Endothelial cell of hepatic sinusoid (primary cell): ENCODE results near the gene ARHGAP23.
"Not testable (repeated sequence)": the region's sequence is repeated elsewhere in the genome, so short reads cannot be mapped to it uniquely, and the experiment has no call there.

ENCODE experiments used
- in situ Hi-C: cut with HindIII; loops from 2 replicates; pipeline ENCODE4 v1.10.0; 2017; ENCODE audit warnings: low sequenced_read_pairs

The ARHGAP23 gene

DNA sequence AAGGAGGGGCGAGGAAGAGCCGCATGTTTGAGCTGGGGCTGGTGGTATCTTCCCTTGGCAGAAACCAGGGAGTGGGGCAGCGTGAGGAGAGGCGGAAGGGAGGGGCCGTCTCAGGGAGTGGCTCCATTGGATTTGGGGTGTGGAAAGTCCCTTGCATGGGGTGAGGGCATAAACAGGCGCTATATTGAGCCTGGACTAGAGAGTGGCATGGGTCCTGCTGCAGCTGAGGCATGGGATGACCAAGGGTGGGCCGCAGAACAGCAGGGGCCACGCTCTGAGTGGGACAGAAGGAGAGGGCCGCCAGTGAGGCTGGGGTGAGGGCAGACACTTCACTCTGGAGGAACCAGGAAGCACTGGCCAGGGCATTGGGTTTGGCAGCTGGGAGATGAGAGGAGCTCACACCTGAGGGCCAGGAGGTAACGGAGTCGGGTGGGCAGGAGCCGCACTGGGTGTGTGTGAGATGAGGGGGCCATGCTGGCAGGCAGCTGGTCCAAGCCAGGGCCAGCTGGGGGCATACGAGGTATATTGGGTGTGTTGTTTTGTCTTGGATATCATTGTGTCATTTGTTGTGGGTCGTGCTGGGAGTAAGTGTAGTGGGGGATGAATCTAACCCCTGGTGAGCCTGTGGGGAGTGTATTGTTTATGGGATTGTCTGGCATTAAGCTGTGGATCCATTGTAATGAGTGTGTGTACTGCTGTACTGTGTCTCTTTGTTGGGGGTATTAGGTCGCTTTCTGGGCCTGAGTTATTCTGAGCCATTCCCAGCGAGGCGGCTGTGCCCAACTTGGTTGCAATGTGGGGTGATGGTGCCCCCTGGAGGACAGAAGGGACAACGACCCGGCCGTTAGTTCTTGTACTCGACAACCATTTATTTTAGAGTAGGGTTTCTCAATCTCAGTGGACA lies 56.2 kb downstream of the ARHGAP23 start:
- in situ Hi-C loops, result not testable (repeated sequence)

DNA sequence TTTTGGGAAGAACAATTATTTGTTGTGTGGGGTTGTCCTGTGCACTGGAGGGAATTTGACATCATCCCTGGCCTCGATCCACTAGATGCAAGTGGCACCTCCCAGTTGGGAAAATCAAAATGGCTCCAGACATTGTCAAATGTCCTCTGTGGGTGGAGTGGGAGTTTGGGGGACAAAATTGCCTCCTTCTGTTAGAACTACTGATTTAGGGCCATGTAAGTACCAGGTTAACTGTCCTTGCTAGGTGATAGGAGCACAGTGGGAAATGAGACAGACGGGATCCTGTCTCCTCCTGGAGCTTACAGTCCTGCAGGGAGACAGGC lies 56.8 kb downstream of the ARHGAP23 start:
- in situ Hi-C loops, result no loop called here

DNA sequence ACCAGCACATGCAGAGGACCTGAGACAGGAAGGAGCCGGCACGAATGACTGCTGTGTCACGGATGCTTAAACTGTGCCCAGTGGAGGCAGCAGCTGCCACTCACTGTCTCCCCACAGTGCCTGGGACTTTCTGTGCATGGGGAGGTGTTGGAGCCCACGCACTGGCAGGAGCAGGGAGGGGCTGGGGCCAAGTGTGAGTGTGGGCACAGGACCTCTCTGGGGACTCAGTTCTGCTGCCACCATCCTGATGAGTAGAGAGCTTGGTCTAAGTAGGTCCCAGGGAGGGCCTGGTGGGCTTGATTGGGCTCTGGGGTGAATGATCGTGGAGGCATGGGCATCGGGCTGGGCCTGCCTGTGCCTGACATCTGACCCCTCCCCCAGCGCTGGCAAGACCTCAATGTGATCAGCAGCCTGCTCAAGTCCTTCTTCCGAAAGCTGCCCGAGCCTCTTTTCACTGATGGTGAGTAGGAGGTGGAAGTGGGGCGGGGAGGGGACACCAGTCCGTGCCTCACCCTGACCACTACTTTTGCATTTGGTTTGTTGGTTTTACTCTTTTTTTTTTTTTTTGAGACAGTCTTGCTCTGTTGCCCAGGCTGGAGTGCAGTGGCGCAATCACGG lies 57.5 kb downstream of the ARHGAP23 start:
- in situ Hi-C loops, result not testable (repeated sequence)

DNA sequence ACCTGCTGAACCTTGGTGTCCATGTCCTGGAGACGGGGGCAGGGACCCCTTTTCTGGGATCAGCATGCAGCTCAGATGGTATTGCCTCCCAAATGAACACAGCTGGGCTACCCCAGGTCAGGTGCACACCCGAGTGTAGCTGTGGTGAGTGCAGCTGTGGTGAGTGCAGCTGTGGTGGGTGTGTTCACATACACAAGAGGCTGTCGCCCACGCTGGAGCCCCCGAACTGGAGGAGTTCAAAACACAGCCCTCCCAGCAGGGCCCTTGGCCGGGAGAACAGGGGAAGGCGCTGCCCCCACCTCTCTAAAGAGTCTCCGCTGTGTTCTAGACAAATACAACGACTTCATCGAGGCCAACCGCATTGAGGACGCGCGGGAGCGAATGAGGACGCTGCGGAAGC lies 61.5 kb downstream of the ARHGAP23 start:
- in situ Hi-C loops, result not testable (repeated sequence)

DNA sequence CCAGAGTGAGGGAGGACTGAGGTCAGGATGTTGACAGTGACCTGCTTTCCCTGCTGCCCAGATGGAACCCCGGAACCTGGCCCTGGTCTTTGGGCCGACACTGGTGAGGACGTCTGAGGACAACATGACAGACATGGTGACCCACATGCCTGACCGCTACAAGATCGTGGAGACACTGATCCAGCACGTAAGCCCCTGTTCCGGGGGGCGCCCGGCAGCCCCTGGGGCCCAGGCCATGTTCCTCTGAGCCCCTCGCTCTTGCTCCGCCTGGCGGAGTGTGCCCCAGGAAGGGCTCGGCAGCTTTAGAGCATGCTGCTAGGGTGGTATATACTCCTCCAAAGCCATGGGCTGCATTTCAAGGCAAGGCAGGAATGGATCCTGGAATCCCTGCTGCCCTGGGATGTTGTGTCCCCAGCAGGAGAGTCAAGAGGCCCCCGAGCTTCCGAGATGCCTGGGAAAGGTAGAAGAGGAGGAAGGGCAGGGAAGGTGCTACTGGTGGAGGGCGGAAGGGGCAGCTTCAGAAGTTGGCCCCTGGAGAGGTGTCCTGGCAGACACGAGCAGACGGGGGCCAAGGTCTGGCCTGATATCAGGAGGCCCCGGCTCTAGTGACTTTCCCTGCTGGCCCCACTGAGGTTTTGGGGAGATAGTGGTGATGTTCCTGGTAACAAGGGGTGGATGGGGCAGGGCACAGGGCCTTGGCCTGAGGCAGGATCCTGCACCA lies 63.2 kb downstream of the ARHGAP23 start:
- in situ Hi-C loops, result not testable (repeated sequence)

DNA sequence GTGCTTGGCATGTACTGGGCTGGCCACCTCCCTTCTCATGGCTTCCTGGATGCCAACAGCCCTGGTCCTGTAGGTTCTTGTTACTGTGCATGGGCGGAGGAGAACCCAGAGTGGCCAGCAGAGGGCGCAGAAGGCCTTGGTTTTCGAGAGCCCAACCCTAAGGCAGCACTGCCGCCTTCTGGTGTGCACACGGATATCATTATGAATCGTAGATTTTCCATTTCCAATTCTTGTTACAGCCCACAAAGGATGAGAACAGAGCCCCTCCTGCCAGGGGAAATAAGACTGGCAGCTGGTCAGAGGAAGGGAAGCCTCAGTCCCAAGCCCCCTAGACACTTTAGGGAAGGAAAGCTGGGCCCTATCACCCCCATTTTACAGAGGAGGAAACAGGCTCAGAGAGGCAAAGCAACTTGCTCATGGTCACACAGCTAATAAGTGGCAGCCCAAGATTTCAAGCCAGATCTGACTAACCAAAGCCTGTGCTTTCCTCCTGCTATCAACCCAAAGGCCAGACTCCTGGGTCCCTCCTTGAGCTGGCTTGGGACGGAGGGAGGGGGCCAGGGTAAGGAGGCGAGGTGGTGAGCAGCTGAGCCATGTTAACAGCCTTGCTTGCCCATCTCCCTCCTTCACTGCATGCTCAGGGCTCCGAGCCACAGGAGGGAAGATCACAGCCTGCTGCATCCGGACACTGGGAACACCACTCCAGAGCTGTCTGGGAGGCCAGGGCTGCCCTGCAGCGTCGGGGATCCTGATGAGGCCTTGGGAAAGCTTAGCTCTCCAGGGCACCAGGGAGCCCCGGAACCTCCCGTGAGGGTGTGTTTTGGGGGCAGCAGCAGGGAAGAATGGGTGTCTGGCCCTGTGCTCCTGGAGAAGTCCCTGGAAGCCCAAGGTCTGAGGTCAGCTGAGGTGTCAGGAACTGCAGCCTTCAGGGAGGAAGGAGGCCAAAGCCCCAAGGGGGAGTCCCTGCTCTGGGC lies 64.1 kb downstream of the ARHGAP23 start:
- in situ Hi-C loops, result not testable (repeated sequence)

DNA sequence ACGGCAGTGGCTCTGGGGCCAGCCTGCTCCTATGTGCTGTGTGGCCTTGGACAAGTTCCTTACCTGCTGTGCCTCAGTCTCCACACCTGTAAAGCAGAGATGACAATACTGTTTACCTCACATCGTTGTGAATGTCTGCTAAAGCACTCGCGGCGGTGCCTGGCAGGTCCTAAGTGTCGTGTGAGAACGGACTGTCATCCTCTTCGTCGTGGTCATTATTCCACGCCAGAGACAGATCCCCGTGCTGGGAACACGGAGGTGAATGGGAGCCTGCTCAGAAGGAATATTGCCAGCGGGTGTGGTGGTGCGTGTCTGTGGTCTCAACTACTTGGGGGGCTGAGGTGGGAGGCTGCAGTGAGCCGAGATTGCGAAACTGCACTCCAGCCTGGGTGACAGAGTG lies 65.9 kb downstream of the ARHGAP23 start:
- in situ Hi-C loops, result not testable (repeated sequence)

DNA sequence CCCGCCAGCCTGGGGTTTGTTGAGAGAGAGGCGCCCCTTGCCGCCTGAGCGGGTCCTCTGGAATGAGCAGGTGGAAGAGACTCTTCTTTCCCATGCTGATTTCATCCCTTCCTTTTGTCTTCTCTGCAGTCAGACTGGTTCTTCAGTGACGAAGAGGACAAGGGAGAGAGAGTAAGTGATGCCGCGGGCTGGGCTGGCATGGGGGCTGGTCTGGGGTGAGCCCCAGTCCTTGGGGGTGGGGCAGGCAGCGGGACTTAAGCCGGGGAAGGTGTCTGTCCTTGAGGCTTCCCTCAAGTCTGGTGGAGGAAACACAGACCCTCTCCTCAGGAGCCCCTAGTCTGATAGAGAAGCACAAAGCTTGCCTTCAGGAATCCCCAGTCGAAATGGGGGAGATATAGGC lies 69.4 kb downstream of the ARHGAP23 start:
- in situ Hi-C loops, result not testable (repeated sequence)

DNA sequence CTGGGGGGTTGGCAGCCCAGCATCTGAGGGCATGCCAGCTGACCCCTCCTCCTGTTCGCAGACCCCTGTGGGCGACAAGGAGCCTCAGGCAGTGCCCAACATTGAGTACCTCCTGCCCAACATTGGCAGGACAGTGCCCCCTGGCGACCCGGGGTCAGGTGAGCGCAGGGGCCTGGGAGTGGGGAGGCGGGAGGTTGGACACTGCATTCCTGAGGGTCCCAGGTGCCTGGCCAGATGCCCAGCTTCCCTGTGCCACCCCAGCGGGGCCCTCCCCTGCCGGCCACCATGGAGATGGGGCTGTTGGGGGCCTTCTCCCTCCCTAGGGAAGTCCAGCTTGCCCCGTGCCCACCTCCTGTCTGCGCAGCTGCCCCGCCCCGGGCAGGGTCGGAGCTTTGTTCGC lies 70.1 kb downstream of the ARHGAP23 start:
- in situ Hi-C loops, result no loop called here

DNA sequence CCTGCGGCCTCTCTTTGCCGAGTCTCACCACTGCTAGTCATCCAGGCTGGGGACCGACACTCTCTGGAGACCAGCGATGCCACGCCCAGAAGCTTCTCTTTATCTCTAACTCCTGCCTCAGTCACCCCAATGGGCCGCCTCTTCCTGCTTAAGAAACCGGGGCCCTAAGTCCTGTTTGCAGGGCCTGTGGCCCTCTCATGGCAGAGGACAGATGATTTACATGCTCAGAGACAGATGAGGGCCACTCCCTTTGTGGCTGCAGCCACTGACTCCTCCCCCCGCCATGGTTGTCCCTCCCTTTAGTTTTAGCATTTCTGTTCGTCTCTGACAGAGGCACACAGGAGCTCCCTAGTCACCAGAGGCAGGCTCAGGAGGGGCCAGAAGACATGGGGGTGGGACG lies 71.0 kb downstream of the ARHGAP23 start:
- in situ Hi-C loops, result not testable (repeated sequence)

DNA sequence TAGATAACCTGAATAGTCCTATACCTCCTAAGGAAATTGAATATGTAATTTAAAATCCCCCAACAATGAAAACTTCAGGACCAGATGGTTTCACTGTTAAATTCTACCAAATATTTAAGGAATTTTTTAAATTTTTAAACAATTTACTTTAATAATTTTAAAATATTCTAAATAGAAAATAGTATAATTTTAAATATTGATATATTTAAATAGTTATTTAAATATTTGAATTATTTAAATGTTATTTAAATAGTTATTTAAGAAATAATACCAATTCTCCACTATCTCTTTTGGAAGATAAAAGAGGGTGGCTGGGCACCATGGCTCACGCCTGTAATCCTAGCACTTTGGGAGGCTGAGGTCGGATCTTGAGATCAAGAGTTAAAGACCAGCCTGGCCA lies 73.5 kb downstream of the ARHGAP23 start:
- in situ Hi-C loops, result loop anchor here (10.0 kb wide), 1 partner anchor 67 kb away; no protein-coding TSS in a partner anchor

DNA sequence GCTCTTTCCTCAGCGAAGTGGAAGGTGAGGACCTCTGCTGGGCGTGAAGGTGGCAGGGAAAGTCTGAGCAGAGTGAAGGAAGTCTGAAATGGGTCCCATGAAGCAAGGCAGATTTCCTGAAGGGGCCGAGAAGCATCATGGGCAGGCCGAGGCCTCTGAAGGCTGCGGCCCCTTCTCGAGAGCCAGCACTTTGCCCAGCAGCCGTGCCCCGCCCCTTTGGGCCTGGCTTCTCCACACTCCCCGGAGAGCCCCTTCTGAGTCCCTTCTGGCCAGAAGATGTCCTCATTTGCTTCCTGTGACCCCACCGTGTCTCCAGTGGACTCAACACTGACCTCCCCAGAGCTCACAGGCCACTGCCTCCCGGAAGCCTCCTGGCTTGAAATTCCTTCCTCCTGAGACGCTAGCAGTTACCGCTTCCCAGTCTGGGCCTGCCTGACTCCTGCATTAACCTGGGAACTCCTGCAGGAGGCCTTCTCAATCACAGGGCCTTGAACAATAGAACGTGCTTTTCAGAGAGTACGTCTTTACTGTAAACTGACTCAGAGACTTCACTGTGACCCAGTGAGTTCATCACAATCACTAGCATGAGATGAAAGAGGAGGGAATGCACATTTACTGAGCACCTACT lies 75.1 kb downstream of the ARHGAP23 start:
- in situ Hi-C loops, result loop anchor here (10.0 kb wide), 1 partner anchor 69 kb away; no protein-coding TSS in a partner anchor

DNA sequence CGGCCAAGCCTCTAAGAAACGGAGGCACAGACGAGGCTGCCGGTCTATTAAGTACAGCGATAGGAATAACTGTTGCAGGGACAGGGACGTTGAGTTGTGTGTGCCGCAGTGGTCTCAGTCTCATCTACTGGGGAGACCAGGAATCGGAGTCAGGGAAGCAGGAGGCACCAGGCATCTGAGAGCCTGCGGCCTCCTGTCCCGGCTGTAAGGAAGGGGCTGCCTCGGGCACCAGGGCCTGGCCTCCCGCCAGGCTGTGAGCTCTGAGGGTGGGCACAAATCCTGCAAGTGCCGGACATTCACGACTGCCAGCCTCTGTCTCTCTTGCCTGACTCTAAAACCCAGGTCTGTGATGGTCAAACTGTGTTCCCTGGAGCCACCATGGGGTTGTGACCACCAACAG lies 76.0 kb downstream of the ARHGAP23 start:
- in situ Hi-C loops, result loop anchor here (10.0 kb wide), 1 partner anchor 69 kb away; no protein-coding TSS in a partner anchor

DNA sequence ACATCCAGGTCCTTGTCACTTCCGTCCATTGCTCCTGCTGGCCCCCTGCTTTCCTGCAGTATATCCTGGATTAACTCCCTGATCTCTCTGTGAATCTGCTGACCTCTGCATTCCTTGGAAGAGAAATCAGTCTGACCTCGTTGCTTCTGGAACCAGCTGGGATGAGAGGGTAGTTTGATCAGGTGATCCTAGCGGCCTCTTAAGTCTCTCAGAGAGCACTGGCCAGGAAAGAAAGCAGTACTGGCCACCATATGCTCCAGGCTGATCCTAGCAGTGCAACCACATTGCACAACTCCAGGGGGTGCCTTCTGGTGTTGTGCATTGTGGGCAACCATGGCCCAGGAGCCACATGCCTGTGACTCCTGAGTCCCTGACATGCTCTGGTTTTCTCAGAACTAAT lies 79.2 kb downstream of the ARHGAP23 start:
- in situ Hi-C loops, result loop anchor here (10.0 kb wide), 1 partner anchor 73 kb away; no protein-coding TSS in a partner anchor

DNA sequence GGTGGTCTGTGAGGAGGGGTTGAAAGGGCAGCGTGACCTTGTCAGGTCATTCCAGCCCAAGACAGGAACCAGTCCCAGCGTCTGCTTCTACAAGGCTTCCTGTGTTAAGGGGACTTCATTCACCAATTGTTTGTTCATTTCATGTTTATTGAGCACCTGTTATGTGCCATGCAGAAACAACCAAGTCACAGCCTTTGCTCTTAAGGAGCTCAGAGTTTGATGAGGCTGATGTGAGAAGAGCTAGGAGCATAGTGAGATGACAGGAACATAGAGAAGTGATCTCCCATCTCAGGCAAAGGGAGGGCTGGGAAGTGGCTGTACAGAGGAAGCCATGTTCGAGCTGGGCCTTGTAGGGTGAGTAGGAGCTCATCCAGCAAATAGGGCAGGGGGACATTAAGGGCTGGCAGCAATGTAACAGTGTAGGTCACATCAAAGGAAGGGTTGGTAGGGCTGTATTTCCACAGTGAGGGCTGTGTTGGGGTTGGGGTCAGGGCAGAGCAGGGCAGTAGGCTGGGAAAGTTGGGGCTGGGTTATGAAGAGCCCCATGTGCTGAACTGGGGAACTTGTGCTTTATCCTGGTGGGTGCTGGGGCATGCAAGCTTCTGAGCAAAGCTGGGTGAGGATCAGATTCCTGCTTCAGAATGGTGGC lies 79.8 kb downstream of the ARHGAP23 start:
- in situ Hi-C loops, result loop anchor here (10.0 kb wide), 1 partner anchor 73 kb away; no protein-coding TSS in a partner anchor

DNA sequence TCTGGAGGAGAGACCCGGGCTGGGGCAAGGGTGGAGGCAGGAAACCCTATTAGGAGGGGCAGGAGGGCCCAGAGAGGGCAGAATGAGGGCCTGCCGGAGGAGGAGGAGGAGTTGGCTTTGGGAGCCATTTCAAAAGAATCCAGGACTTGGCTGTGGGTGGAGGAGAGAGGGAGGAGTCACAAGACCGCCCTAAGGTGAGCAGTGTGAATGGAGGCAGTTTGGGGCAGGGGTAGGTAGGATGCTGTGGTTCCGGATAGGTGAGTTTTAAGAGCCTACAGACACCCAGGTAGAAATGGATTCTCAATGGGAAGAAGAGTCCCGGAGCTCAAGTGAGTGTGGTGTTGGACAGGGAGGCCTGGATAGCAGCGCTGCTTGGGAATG lies 80.3 kb downstream of the ARHGAP23 start:
- in situ Hi-C loops, result loop anchor here (10.0 kb wide), 1 partner anchor 74 kb away; no protein-coding TSS in a partner anchor

DNA sequence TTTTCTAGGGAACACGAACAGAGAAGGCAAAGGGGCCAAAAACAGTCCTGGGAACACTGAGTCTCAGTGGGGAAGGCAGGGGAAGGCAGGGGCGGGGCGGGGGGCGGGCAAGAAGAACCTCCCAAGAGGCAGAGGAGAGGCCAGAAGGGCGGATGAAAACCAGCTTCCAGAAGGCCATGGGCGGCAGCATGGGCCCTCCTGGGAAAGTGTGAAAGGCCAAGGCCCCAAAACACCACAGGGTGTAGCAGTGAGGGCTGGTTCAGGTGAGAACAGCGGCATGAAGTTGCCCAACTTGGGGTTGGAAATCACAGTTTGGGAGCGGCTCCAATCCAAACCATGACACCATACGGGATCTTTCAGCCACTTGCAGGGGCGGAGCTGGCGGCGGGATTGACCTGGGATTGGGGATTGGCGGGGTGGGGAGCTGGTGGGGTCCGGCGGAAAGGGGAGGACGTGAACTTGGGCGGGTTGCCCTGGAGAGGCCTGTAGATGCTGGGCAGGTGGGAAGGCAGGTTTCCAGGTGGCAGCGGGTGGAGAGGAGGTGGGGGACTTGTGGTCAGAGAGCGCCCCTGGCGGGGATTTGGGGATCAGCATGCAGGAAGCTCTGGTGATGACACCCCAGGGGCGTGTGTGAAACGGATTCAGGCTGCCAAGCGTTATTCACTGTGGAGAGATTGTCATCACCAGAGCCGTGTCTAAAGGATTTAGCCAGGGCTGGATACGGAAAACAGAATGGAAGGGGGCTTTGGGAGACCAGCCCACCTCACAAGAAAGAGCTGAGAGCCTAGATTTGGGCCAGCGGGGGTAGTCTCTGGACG lies 80.9 kb downstream of the ARHGAP23 start:
- in situ Hi-C loops, result loop anchor here (10.0 kb wide), 1 partner anchor 74 kb away; no protein-coding TSS in a partner anchor

DNA sequence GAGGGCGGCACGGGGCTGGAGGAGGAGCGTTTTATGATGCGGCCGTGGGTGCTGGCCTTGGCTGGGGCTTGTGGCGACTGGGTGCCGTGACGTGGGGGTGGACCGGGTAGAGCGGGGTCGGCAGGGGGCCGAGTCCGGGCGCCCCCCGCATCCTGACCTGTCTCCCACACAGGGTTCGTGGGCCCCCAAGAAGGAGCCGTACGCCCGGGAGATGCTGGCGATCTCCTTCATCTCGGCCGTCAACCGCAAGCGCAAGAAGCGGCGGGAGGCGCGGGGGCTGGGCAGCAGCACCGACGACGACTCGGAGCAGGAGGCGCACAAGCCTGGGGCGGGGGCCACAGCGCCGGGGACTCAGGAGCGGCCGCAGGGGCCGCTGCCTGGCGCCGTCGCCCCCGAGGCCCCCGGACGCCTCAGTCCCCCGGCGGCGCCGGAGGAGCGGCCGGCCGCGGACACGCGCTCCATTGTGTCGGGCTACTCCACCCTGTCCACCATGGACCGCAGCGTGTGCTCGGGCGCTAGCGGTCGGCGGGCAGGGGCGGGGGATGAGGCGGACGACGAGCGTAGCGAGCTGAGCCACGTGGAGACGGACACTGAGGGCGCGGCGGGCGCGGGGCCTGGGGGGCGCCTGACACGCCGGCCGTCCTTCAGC lies 81.6 kb downstream of the ARHGAP23 start:
- in situ Hi-C loops, result loop anchor here (10.0 kb wide), 1 partner anchor 75 kb away; no protein-coding TSS in a partner anchor
